Karpas-422 (cell line): ENCODE results near the gene SMPD1. TPM values are rescaled to one million over a fixed set of nuclear protein-coding genes. Genes with fewer than 3 reads are reported as not detected.

Experiments
- DNase-seq: peaks from one replicate; pipeline ENCODE4 v3.0.0-alpha.2; 2015
- H2AFZ ChIP-seq: fragments of 200-600 bp; sonication (generic); 2 replicates; pipeline ENCODE4 v1.6.1; 2014; ENCODE audit warnings: antibody characterized with exemption, low read length, mixed read lengths
- H3K27ac ChIP-seq: fragments of 200-600 bp; sonication (generic); 2 replicates; pipeline ENCODE4 v1.5.1; 2014; ENCODE audit warnings: mild to moderate bottlenecking, low read length, moderate library complexity
- H3K27me3 ChIP-seq: fragments of 200-600 bp; sonication (generic); 2 replicates; pipeline ENCODE4 v1.6.1; 2014; ENCODE audit warnings: low read length, mixed read lengths
- H3K36me3 ChIP-seq: fragments of 200-600 bp; sonication (generic); 2 replicates; pipeline ENCODE4 v1.6.1; 2014; ENCODE audit warnings: low read length, mixed read lengths; ENCODE audit not compliant: insufficient read depth
- H3K4me1 ChIP-seq: fragments of 200-600 bp; sonication (generic); 2 replicates; pipeline ENCODE4 v1.6.1; 2014; ENCODE audit warnings: mild to moderate bottlenecking, low read length, mixed read lengths
- H3K4me2 ChIP-seq: fragments of 200-600 bp; sonication (generic); 2 replicates; pipeline ENCODE4 v1.6.1; 2014; ENCODE audit warnings: low read length, low read depth, mild to moderate bottlenecking; ENCODE audit not compliant: poor library complexity, severe bottlenecking
- H3K4me3 ChIP-seq: fragments of 200-600 bp; sonication (generic); 2 replicates; pipeline ENCODE4 v1.5.1; 2014; ENCODE audit warnings: mild to moderate bottlenecking, antibody characterized with exemption, low read length, mixed read lengths
- H3K79me2 ChIP-seq: fragments of 200-600 bp; sonication (generic); 2 replicates; pipeline ENCODE4 v1.6.1; 2014; ENCODE audit warnings: mild to moderate bottlenecking, low read length, mixed read lengths
- H3K9ac ChIP-seq: fragments of 200-600 bp; sonication (generic); 2 replicates; pipeline ENCODE4 v1.6.0; 2014; ENCODE audit warnings: low read length
- H3K9me2 ChIP-seq: fragments of 200-600 bp; sonication (generic), shearing (Covaris generic); replicated peaks from 2 replicates; pipeline ENCODE4 v1.6.0; 2014; ENCODE audit warnings: mild to moderate bottlenecking, low read length, moderate library complexity; ENCODE audit not compliant: insufficient read depth
- H3K9me3 ChIP-seq: fragments of 300-700, 200-600 bp; sonication (generic); 2 replicates; pipeline ENCODE4 v1.6.1; 2014; ENCODE audit warnings: low read length, mixed read lengths
- H4K20me1 ChIP-seq: fragments of 200-600 bp; sonication (generic); 2 replicates; pipeline ENCODE4 v1.6.1; 2014; ENCODE audit warnings: mild to moderate bottlenecking, antibody characterized with exemption, low read length, low read depth; ENCODE audit not compliant: insufficient read depth
- total RNA-seq: library from RNA; depleted of rRNA; stranded (reverse); fragments of >200 nt; shearing (Covaris generic); gene quantifications from 2 replicates; pipeline ENCODE4 v1.2.3, GENCODE V29; 2014; ENCODE audit warnings: low replicate concordance

SMPD1 gene
- total RNA-seq, 1 experiment from 2014 or later: 2.3 TPM

- H3K4me2 ChIP-seq: no peak overlapping the region
- DNase-seq: no peak
Measured at GRCh38 chr11:6433998-6434660, 43.9 kb downstream of the SMPD1 start.

GRCh38 chr11:6437423-6437822 lies 47.1 kb downstream of the SMPD1 start:
- Histone ChIP-seq H3K4me2 (no peak overlapping the region), H2AFZ (no peak overlapping the region), H3K27ac (no peak overlapping the region), H3K9me3 (no peaks in the 10 kb centered on the region), H4K20me1 (no peaks in the 10 kb centered on the region), H3K4me1 (peaks cover 28% of the 10 kb centered on the region), H3K36me3 (no peaks in the 10 kb centered on the region), H3K9me2 (no peaks in the 10 kb centered on the region), H3K27me3 (no peaks in the 10 kb centered on the region), H3K4me3 (no peak overlapping the region), H3K9ac (no peak overlapping the region), H3K79me2 (no peaks in the 10 kb centered on the region)
- DNase-seq: no peak

More at GRCh38 chr11:6433998-6434660, 43.9 kb downstream of the SMPD1 start:
- Histone ChIP-seq H3K9me2 (no peaks in the 10 kb centered on the region), H3K36me3 (no peaks in the 10 kb centered on the region), H3K4me1 (peaks cover 28% of the 10 kb centered on the region), H3K9ac (no peak overlapping the region), H3K79me2 (no peaks in the 10 kb centered on the region), H2AFZ (no peak overlapping the region), H3K27ac (no peak overlapping the region), H3K9me3 (no peaks in the 10 kb centered on the region), H3K27me3 (no peaks in the 10 kb centered on the region), H4K20me1 (no peaks in the 10 kb centered on the region), H3K4me3 (no peak overlapping the region)

GRCh38 chr11:6437993-6438392 lies 47.7 kb downstream of the SMPD1 start:
- Histone ChIP-seq H3K27me3 (no peaks in the 10 kb centered on the region), H3K4me1 (peaks cover 28% of the 10 kb centered on the region), H3K27ac (no peak overlapping the region), H3K36me3 (no peaks in the 10 kb centered on the region), H2AFZ (no peak overlapping the region), H3K4me3 (no peak overlapping the region), H4K20me1 (no peaks in the 10 kb centered on the region), H3K9ac (no peak overlapping the region), H3K9me2 (no peaks in the 10 kb centered on the region), H3K4me2 (no peak overlapping the region), H3K79me2 (no peaks in the 10 kb centered on the region), H3K9me3 (no peaks in the 10 kb centered on the region)
- DNase-seq: peak; percentile 46

GRCh38 chr11:6438979-6439571 lies 48.8 kb downstream of the SMPD1 start:
- H3K27ac ChIP-seq: no peak overlapping the region
- DNase-seq: peak; percentile 78
- H3K4me3 ChIP-seq: no peak overlapping the region
- no peaks in the 10 kb centered on the region for H3K27me3 ChIP-seq
- H3K36me3 ChIP-seq: no peaks in the 10 kb centered on the region
- no peaks in the 10 kb centered on the region for H3K9me3 ChIP-seq
- no peaks in the 10 kb centered on the region for H3K9me2 ChIP-seq
- H2AFZ ChIP-seq: peak overlapping the region; percentile 4; the same call in 1 of the 2 replicates
- H3K9ac ChIP-seq: no peak overlapping the region
- H4K20me1 ChIP-seq: no peaks in the 10 kb centered on the region
- peaks cover 26% of the 10 kb centered on the region for H3K4me1 ChIP-seq
- H3K79me2 ChIP-seq: no peaks in the 10 kb centered on the region
- no peak overlapping the region for H3K4me2 ChIP-seq

GRCh38 chr11:6440906-6441358 lies 50.7 kb downstream of the SMPD1 start, which contains the start of gene HPX:
TSS of gene HPX (minus strand) at chr11:6440987. CDS start at chr11:6440963, 24 bp downstream.
- H3K27me3 ChIP-seq: no peaks in the 10 kb centered on the region
- no peaks in the 10 kb centered on the region for H3K9me3 ChIP-seq
- no peak within 1 kb of the TSS for H3K27ac ChIP-seq
- no peaks in the 10 kb centered on the region for H3K79me2 ChIP-seq
- H3K4me1 ChIP-seq: peaks cover 14% of the 10 kb centered on the region
- DNase-seq: no peak
- no peak within 1 kb of the TSS for H3K4me2 ChIP-seq
- no peak within 1 kb of the TSS for H2AFZ ChIP-seq
- no peaks in the 10 kb centered on the region for H4K20me1 ChIP-seq
- no peak within 1 kb of the TSS for H3K9ac ChIP-seq
- H3K36me3 ChIP-seq: no peaks in the 10 kb centered on the region
- H3K9me2 ChIP-seq: no peaks in the 10 kb centered on the region
- H3K4me3 ChIP-seq: no peak within 1 kb of the TSS

- H4K20me1 ChIP-seq: no peaks in the 10 kb centered on the region
- no peak overlapping the region for H2AFZ ChIP-seq
- peaks cover 6% of the 10 kb centered on the region for H3K4me1 ChIP-seq
- H3K4me2 ChIP-seq: no peak overlapping the region
- no peaks in the 10 kb centered on the region for H3K36me3 ChIP-seq
- H3K27ac ChIP-seq: no peak overlapping the region
- H3K79me2 ChIP-seq: no peaks in the 10 kb centered on the region
- no peaks in the 10 kb centered on the region for H3K9me3 ChIP-seq
- no peaks in the 10 kb centered on the region for H3K27me3 ChIP-seq
- H3K9ac ChIP-seq: no peak overlapping the region
- no peaks in the 10 kb centered on the region for H3K9me2 ChIP-seq
- no peak overlapping the region for H3K4me3 ChIP-seq
- no peak for DNase-seq
Measured at GRCh38 chr11:6442441-6442840, 52.2 kb downstream of the SMPD1 start.

- Histone ChIP-seq H3K9me2 (no peaks in the 10 kb centered on the region), H3K27me3 (no peaks in the 10 kb centered on the region), H3K4me3 (no peak overlapping the region), H2AFZ (no peak overlapping the region), H3K27ac (no peak overlapping the region), H3K9me3 (no peaks in the 10 kb centered on the region), H3K79me2 (no peaks in the 10 kb centered on the region), H3K4me2 (no peak overlapping the region), H4K20me1 (no peaks in the 10 kb centered on the region), H3K4me1 (no peaks in the 10 kb centered on the region), H3K9ac (no peak overlapping the region), H3K36me3 (no peaks in the 10 kb centered on the region)
- peak; percentile 76 for DNase-seq
Measured at GRCh38 chr11:6443269-6444003, 53.2 kb downstream of the SMPD1 start.
